Keratinocyte (primary cell): Measurements from ENCODE around the gene MED12L. TPM values are rescaled to one million over a fixed set of nuclear protein-coding genes. Genes with fewer than 3 reads are reported as not detected.
A peak's percentile ranks its signal among the peaks of the same experiment; 100 is the strongest.

Experiments
- DNase-seq: peaks from one replicate; pipeline ENCODE4 v3.0.0-alpha.2; 2011; ENCODE audit warnings: low read depth, missing footprints, low spot score
- FAIRE-seq: peaks from 2 replicates; lab custom pipeline; 2011; peaks lifted over from hg19 to GRCh38; lab: Jason Lieb, UNC
- H2AFZ ChIP-seq: 2 replicates; pipeline ENCODE4 v1.6.0; 2012; ENCODE audit warnings: low read length, control low read depth, inconsistent platforms; ENCODE audit not compliant: control insufficient read depth
- H3K27ac ChIP-seq: 2 replicates; pipeline ENCODE4 v1.5.1; 2011; ENCODE audit warnings: low read length; ENCODE audit not compliant: control insufficient read depth, insufficient read depth
- H3K27me3 ChIP-seq: 3 replicates; pipeline ENCODE4 v1.6.0; 2011; ENCODE audit warnings: low read length; ENCODE audit not compliant: control insufficient read depth, insufficient read depth; ENCODE audit errors: extremely low read depth
- H3K36me3 ChIP-seq, 2 experiments: 2 replicates in 1 of 2; 3 replicates in 1 of 2; pipeline ENCODE4 v1.5.1; 2011; ENCODE audit warnings: low read length in 2 of 2, mild to moderate bottlenecking in 1 of 2; ENCODE audit not compliant: control insufficient read depth in 2 of 2, insufficient read depth in 2 of 2; ENCODE audit errors: extremely low read depth in 1 of 2
- H3K4me1 ChIP-seq: 3 replicates; pipeline ENCODE4 v1.5.1; 2011; ENCODE audit warnings: low read length; ENCODE audit not compliant: control insufficient read depth, insufficient read depth; ENCODE audit errors: extremely low read depth
- H3K4me2 ChIP-seq: 3 replicates; pipeline ENCODE4 v1.6.0; 2011; ENCODE audit warnings: low read depth, low read length; ENCODE audit not compliant: control insufficient read depth, insufficient read depth; ENCODE audit errors: extremely low read depth
- H3K4me3 ChIP-seq, 3 experiments: fragments of 200-600 bp in 1 of 3; sonication (generic) in 1 of 3; 2 replicates in 2 of 3; 3 replicates in 1 of 3; pipeline ENCODE4 v1.5.1; 2011 to 2016; ENCODE audit warnings: low read length in 3 of 3, mild to moderate bottlenecking in 3 of 3, control low read depth in 2 of 3, inconsistent platforms in 1 of 3, low read depth in 1 of 3, mixed read lengths in 1 of 3, mixed run types in 1 of 3, moderate library complexity in 1 of 3; ENCODE audit not compliant: control insufficient read depth in 2 of 3, insufficient read depth in 2 of 3; ENCODE audit errors: extremely low read depth in 1 of 3
- H3K79me2 ChIP-seq: 2 replicates; pipeline ENCODE4 v1.6.0; 2012; ENCODE audit warnings: low read length; ENCODE audit not compliant: control insufficient read depth, insufficient read depth
- H3K9ac ChIP-seq: 3 replicates; pipeline ENCODE4 v1.6.0; 2011; ENCODE audit warnings: low read length; ENCODE audit not compliant: control insufficient read depth, insufficient read depth; ENCODE audit errors: extremely low read depth
- H3K9me1 ChIP-seq: 3 replicates; pipeline ENCODE4 v1.6.0; 2011; ENCODE audit warnings: low read length; ENCODE audit not compliant: control insufficient read depth, insufficient read depth; ENCODE audit errors: extremely low read depth
- H3K9me3 ChIP-seq: 2 replicates; pipeline ENCODE4 v1.5.1; 2012; ENCODE audit warnings: low read depth, low read length; ENCODE audit not compliant: control insufficient read depth
- H4K20me1 ChIP-seq: 3 replicates; pipeline ENCODE4 v1.6.0; 2011; ENCODE audit warnings: low read length; ENCODE audit not compliant: control insufficient read depth, insufficient read depth; ENCODE audit errors: extremely low read depth
- CTCF ChIP-seq, 3 experiments: IDR thresholded peaks in 1 of 3; conservative IDR thresholded peaks in 1 of 3; optimal IDR thresholded peaks in 1 of 3; 2 replicates in 2 of 3; 3 replicates in 1 of 3; pipeline versions ENCODE3 to v1.5.1; 2011; ENCODE audit warnings: low read length in 3 of 3, mild to moderate bottlenecking in 3 of 3, moderate library complexity in 2 of 3, control low read depth in 1 of 3, inconsistent platforms in 1 of 3; ENCODE audit not compliant: insufficient read depth in 2 of 3; ENCODE audit errors: extremely low read depth in 1 of 3
- EZH2 ChIP-seq: IDR thresholded peaks from one replicate; pipeline ENCODE4 v1.6.1; 2012; ENCODE audit warnings: inconsistent platforms, mild to moderate bottlenecking, low read length, moderate library complexity
- dilution Hi-C: fragments of 300-500 bp; cut with MboI; formaldehyde crosslinking; loops from one replicate; pipeline ENCODE4 v1.7.0; 2020; ENCODE audit warnings: low sequenced_read_pairs; ENCODE audit not compliant: extremely low pct_ligation_motif_present
- polyA plus RNA-seq, 5 experiments: library from polyadenylated mRNA; depleted of rRNA in 3 of 5; stranded (reverse) in 3 of 5; stranded (forward) in 1 of 5; unstranded in 1 of 5; fragments of >200 nt; gene quantifications; 1 replicate in 1 of 5; 2 replicates in 3 of 5; 3 replicates in 1 of 5; pipeline versions ENCODE4 v1.2.1 to v1.2.3, GENCODE V29; 2011 to 2012; ENCODE audit warnings: missing spikeins in 2 of 5, low read depth in 1 of 5, low replicate concordance in 1 of 5

MED12L gene
- polyA plus RNA-seq, 1 donor (not counting 4 experiments of a cell fraction or from before 2014, with no cell fraction given) = 0.04 TPM

- H3K9me1 ChIP-seq = no peaks in the 10 kb centered on the region
- no peaks in the 10 kb centered on the region for H3K9me3 ChIP-seq
- TF ChIP-seq CTCF (optimal IDR thresholded peaks at IDR 0.05 in 1 of 3, IDR thresholded peaks at IDR 0.05 in 1 of 3, conservative IDR thresholded peaks at IDR 0.05 in 1 of 3; ENCODE audit: extremely low read depth in 1 of 3, insufficient read depth in 2 of 3, low read length in 3 of 3) (no peak), EZH2 (peak; percentile 62)
- DNase-seq (no peak), FAIRE-seq (no peak)
- dilution Hi-C loops = no loop called here
- peaks cover 5% of the 10 kb centered on the region for H3K4me1 ChIP-seq
- no peaks in the 10 kb centered on the region for H3K79me2 ChIP-seq
- no peak within 1 kb of the TSS for H3K9ac ChIP-seq
- peak within 1 kb of the TSS; percentile 30 to 60 (median 45) for H3K4me3 ChIP-seq
- H3K36me3 ChIP-seq = no peaks in the 10 kb centered on the region
- H2AFZ ChIP-seq = peak within 1 kb of the TSS; percentile 61
- no peaks in the 10 kb centered on the region for H4K20me1 ChIP-seq
- peak within 1 kb of the TSS; percentile 69 for H3K4me2 ChIP-seq
- peaks cover 14% of the 10 kb centered on the region for H3K27me3 ChIP-seq
- H3K27ac ChIP-seq = no peak within 1 kb of the TSS
Observed at GRCh38 chr3:151460774-151461450, 375.4 kb downstream of the MED12L start, which contains the start of gene IGSF10. Gene IGSF10, minus strand, starts transcription at chr3:151461061. Its CDS starts 2,352 bp downstream, at chr3:151458709.

- H3K9me3 ChIP-seq = no peaks in the 10 kb centered on the region
- DNase-seq = no peak
- no peaks in the 10 kb centered on the region for H3K36me3 ChIP-seq
- H3K9ac ChIP-seq = no peak overlapping the region
- FAIRE-seq = no peak
- H3K27ac ChIP-seq = no peak overlapping the region
- H4K20me1 ChIP-seq = no peaks in the 10 kb centered on the region
- dilution Hi-C loops = no loop called here
- H3K4me2 ChIP-seq = no peak overlapping the region
- H3K4me1 ChIP-seq = peaks cover 5% of the 10 kb centered on the region
- H3K9me1 ChIP-seq = no peaks in the 10 kb centered on the region
- H3K79me2 ChIP-seq = no peaks in the 10 kb centered on the region
- H3K27me3 ChIP-seq = peaks cover 14% of the 10 kb centered on the region
- no peak overlapping the region for H2AFZ ChIP-seq
- no peak overlapping the region for H3K4me3 ChIP-seq
- TF ChIP-seq EZH2 (no peak), CTCF (optimal IDR thresholded peaks at IDR 0.05 in 1 of 3, IDR thresholded peaks at IDR 0.05 in 1 of 3, conservative IDR thresholded peaks at IDR 0.05 in 1 of 3; ENCODE audit: extremely low read depth in 1 of 3, insufficient read depth in 2 of 3, low read length in 3 of 3) (no peak)
Observed at GRCh38 chr3:151462278-151462780, 376.9 kb downstream of the MED12L start.
